MCF 10A (cell line): ENCODE results near the gene WNT2. TPM values are rescaled to one million over a fixed set of nuclear protein-coding genes. Genes with fewer than 3 reads are reported as not detected.
"Not testable (repeated sequence)": the region's sequence is repeated elsewhere in the genome, so short reads cannot be mapped to it uniquely, and the experiment has no call there.

Source experiments
- BruUV-seq: library from RNA; stranded (reverse); fragments of 400-500 nt; replicated peaks from 2 replicates; lab custom pipeline; 2021; lab: Mats Ljungman, UMichigan
- CTCF ChIA-PET: fragments of 300-600 bp; sonication (Branson Sonifier 250); formaldehyde crosslinking; extraction: SDS; loops from one replicate; lab custom pipeline; 2021; ENCODE audit warnings: antibody characterized with exemption, inconsistent platforms; lab: Yijun Ruan, JAX
- POLR2A ChIA-PET: fragments of 300-600, 350-650 bp; sonication (Branson Sonifier 250); formaldehyde crosslinking; extraction: SDS; loops from one replicate; lab custom pipeline; 2020; ENCODE audit warnings: antibody characterized with exemption, inconsistent platforms; lab: Yijun Ruan, JAX
- DNase-seq: peaks from one replicate; pipeline ENCODE4 v3.0.0-alpha.2; 2018; ENCODE audit not compliant: unreplicated experiment
- H3K27ac Mint-ChIP-seq: one replicate; pipeline ENCODE4 v1.8.0; 2022; ENCODE audit warnings: mild to moderate bottlenecking, low read depth, mixed read lengths; ENCODE audit not compliant: unreplicated experiment
- H3K27me3 Mint-ChIP-seq: one replicate; pipeline ENCODE4 v1.8.0; 2022; ENCODE audit warnings: mixed read lengths; ENCODE audit not compliant: insufficient read depth, unreplicated experiment
- H3K36me3 Mint-ChIP-seq: one replicate; pipeline ENCODE4 v1.8.0; 2022; ENCODE audit warnings: mild to moderate bottlenecking, moderate library complexity, mixed read lengths; ENCODE audit not compliant: insufficient read depth, unreplicated experiment
- H3K4me1 Mint-ChIP-seq: one replicate; pipeline ENCODE4 v1.8.0; 2022; ENCODE audit warnings: mixed read lengths; ENCODE audit not compliant: insufficient read depth, unreplicated experiment
- H3K4me3 Mint-ChIP-seq: one replicate; pipeline ENCODE4 v1.8.0; 2022; ENCODE audit warnings: mild to moderate bottlenecking, moderate library complexity, mixed read lengths; ENCODE audit not compliant: unreplicated experiment
- H3K9me3 Mint-ChIP-seq: one replicate; pipeline ENCODE4 v1.8.0; 2022; ENCODE audit warnings: mixed read lengths; ENCODE audit not compliant: unreplicated experiment
- intact Hi-C: fragments of 100-400 bp; cut with micrococcal nuclease; formaldehyde crosslinking; loops from 2 replicates; pipeline ENCODE4 v1.14.1; 2022
- total RNA-seq: library from RNA; stranded (reverse); gene quantifications from 2 replicates; pipeline ENCODE4 v1.2.3, GENCODE V29; 2022
- TF ChIP-seq, protein P1 (sequence below): fragments of 200-600 bp; IDR thresholded peaks from one replicate; pipeline ENCODE4 v1.8.0; 2022; ENCODE audit warnings: antibody characterized with exemption, mild to moderate bottlenecking; ENCODE audit not compliant: unreplicated experiment

The WNT2 gene
- total RNA-seq, 1 experiment from 2014 or later, result not detected

DNA sequence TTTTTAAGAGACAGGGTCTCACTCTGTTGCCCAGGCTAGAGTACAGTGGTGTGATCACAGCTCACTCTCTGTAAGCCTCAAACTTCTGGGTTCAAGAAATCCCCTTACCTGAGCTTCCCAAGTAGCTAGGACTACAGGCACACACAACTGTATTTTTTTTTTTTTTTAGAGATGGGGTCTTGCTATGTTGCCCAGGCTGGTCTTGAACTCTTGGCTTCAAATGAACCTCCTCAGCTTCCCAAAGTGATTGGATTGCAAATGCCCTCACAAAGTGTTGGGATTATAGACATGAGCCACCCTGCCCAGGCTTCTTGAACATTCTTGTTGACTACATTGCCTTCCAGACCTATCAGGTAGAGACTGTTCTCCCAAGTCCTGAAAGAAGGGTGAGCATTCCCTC, 72.6 kb downstream of the WNT2 start:
- ChIA-PET CTCF (interaction anchor here (0.6 to 1.0 kb wide), 2 partner anchors 34 to 37 kb away, joined by 3 to 4 read pairs; no protein-coding TSS in a partner anchor), POLR2A (no interaction called here)
- H3K27me3 Mint-ChIP-seq, result peaks cover 35% of the 10 kb centered on the region
- TF ChIP-seq, protein P1, sequence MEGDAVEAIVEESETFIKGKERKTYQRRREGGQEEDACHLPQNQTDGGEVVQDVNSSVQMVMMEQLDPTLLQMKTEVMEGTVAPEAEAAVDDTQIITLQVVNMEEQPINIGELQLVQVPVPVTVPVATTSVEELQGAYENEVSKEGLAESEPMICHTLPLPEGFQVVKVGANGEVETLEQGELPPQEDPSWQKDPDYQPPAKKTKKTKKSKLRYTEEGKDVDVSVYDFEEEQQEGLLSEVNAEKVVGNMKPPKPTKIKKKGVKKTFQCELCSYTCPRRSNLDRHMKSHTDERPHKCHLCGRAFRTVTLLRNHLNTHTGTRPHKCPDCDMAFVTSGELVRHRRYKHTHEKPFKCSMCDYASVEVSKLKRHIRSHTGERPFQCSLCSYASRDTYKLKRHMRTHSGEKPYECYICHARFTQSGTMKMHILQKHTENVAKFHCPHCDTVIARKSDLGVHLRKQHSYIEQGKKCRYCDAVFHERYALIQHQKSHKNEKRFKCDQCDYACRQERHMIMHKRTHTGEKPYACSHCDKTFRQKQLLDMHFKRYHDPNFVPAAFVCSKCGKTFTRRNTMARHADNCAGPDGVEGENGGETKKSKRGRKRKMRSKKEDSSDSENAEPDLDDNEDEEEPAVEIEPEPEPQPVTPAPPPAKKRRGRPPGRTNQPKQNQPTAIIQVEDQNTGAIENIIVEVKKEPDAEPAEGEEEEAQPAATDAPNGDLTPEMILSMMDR, result no peak
- peaks cover 17% of the 10 kb centered on the region for H3K9me3 Mint-ChIP-seq
- intact Hi-C loops, result no loop called here
- H3K36me3 Mint-ChIP-seq, result no peaks in the 10 kb centered on the region
- H3K4me1 Mint-ChIP-seq, result no peaks in the 10 kb centered on the region
- DNase-seq, result no peak
- no peak overlapping the region for H3K27ac Mint-ChIP-seq
- no TSS peak for BruUV-seq
- no peak overlapping the region for H3K4me3 Mint-ChIP-seq

DNA sequence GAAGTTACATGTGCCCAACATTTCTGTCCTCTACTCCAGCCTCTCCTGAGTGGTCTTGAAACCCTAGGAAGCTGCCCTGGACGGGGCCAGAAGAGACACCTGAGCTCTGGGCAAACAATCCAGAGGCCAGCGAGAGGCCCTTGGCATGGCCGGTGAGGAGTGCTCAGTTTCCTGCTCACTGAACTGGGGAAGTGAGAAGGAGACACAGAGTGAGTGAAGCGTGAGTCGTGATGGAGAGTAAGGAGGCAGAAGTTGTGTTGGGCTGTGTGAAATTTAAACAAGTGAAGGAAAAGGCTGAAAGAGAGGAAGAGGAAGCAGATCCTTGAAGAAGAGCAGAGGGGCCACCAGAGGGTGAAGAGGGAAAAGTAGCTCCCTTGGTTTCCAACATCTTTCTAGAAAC, 73.2 kb downstream of the WNT2 start:
- Mint-ChIP-seq H3K9me3 (peaks cover 22% of the 10 kb centered on the region), H3K27ac (no peak overlapping the region), H3K36me3 (no peaks in the 10 kb centered on the region), H3K27me3 (peaks cover 35% of the 10 kb centered on the region), H3K4me3 (no peak overlapping the region), H3K4me1 (no peaks in the 10 kb centered on the region)
- DNase-seq, result no peak
- TF ChIP-seq, protein P1, result no peak
- BruUV-seq, result no TSS peak
- intact Hi-C loops, result no loop called here
- ChIA-PET POLR2A (no interaction called here), CTCF (interaction anchor here (0.6 to 1.0 kb wide), 3 partner anchors 34 to 131 kb away, joined by 3 to 6 read pairs (median 4); no protein-coding TSS in a partner anchor)

DNA sequence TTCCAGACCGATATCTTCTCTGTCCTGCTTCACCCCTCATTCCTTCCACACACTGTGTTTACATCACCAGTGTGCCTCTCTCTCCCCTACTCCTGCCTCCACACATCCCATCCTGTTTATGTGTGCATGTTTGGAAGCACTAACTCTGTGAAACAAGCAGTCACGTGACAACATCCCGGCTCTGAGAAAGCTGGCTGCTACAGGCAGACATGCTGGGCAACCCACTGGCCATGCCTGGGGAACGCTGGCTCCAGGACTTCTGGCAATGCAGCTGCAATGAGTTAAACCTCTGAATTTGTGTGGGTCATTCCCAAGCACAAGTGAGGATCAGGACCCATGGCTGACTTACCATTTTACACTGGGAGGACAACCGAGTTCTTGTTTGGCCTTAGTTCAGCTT, 74.0 kb downstream of the WNT2 start:
- intact Hi-C loops, result no loop called here
- Mint-ChIP-seq H3K4me3 (no peak overlapping the region), H3K9me3 (peaks cover 25% of the 10 kb centered on the region), H3K27ac (no peak overlapping the region), H3K36me3 (no peaks in the 10 kb centered on the region), H3K4me1 (no peaks in the 10 kb centered on the region), H3K27me3 (peaks cover 35% of the 10 kb centered on the region)
- TF ChIP-seq, protein P1, result no peak
- DNase-seq, result no peak
- CTCF ChIA-PET, result interaction anchor here (0.7 to 0.9 kb wide), 2 partner anchors 107 to 274 kb away, joined by 3 read pairs; no protein-coding TSS in a partner anchor
- no TSS peak for BruUV-seq
- POLR2A ChIA-PET, result no interaction called here

DNA sequence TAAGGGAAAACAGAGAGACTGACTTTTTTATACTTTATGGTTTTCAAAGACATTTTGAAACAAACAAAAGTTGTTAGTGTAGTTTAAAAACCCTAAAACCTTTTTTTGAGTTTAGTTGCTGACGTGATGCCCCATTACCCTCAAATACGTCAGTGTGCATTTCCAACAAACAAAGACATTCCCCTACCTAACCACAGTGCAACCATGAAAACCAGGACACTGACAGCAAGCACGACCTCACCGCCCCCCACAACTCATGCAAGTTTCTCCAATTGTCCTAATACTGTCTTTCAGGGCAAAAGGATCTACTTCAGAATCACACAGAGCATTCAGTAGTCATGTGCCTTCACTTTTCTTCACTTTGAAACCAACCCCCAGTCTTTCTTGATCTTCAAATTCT, 75.0 kb downstream of the WNT2 start:
- TF ChIP-seq, protein P1, result no peak
- Mint-ChIP-seq H3K27ac (no peak overlapping the region), H3K4me3 (no peak overlapping the region), H3K4me1 (no peaks in the 10 kb centered on the region), H3K27me3 (peaks cover 35% of the 10 kb centered on the region), H3K9me3 (peaks cover 25% of the 10 kb centered on the region), H3K36me3 (no peaks in the 10 kb centered on the region)
- DNase-seq, result no peak
- CTCF ChIA-PET, result interaction anchor here (1.2 kb wide), 2 partner anchors 10 to 34 kb away, joined by 3 to 5 read pairs; no protein-coding TSS in a partner anchor
- POLR2A ChIA-PET, result no interaction called here
- intact Hi-C loops, result no loop called here
- no TSS peak for BruUV-seq

DNA sequence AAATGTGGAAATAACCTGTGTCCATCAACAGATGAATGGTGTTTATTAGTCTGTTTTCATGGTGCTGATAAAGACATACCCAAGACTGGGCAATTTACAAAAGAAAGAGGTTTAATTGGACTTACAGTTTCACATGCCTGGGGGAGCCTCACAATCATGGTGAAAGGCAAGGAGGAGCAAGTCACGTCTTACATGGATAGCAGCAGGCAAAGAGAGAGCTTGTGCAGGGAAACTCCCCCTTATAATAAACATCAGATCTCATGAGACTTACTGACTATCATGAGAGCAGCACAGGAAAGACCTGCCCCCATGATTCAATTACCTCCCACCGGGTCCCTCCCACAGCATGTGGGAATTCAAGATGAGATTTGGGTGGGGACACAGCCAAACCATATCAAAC, 77.2 kb downstream of the WNT2 start:
- DNase-seq, H3K27ac Mint-ChIP-seq, H3K36me3 Mint-ChIP-seq, POLR2A ChIA-PET, H3K4me1 Mint-ChIP-seq, intact Hi-C loops, BruUV-seq, H3K4me3 Mint-ChIP-seq: not testable (repeated sequence)
- CTCF ChIA-PET, result interaction anchor here (0.9 kb wide), 1 partner anchor 32 kb away, joined by 3 read pairs; no protein-coding TSS in a partner anchor
- Mint-ChIP-seq H3K27me3 (peaks cover 25% of the 10 kb centered on the region), H3K9me3 (peaks cover 22% of the 10 kb centered on the region)
